Measurements from ENCODE around the gene ABCA1. TPM values are rescaled to one million over a fixed set of nuclear protein-coding genes. Genes with fewer than 3 reads are reported as not detected.

The ABCA1 gene
- total and polyA plus RNA-seq, 2 of the 13 experiments (the other 11 are each of a cell fraction or from before 2014, with no cell fraction given), result 26.8 to 63.8 TPM

- TF ChIP-seq, protein P1, sequence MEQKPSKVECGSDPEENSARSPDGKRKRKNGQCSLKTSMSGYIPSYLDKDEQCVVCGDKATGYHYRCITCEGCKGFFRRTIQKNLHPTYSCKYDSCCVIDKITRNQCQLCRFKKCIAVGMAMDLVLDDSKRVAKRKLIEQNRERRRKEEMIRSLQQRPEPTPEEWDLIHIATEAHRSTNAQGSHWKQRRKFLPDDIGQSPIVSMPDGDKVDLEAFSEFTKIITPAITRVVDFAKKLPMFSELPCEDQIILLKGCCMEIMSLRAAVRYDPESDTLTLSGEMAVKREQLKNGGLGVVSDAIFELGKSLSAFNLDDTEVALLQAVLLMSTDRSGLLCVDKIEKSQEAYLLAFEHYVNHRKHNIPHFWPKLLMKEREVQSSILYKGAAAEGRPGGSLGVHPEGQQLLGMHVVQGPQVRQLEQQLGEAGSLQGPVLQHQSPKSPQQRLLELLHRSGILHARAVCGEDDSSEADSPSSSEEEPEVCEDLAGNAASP (CRISPR knock-in tag; IDR thresholded peaks at IDR 0.05; ENCODE audit: borderline replicate concordance), result no peak
- TF ChIP-seq ZFP90 (CRISPR knock-in tag; IDR thresholded peaks at IDR 0.05; ENCODE audit: borderline replicate concordance) (peak; percentile 68; the same call in 1 of the 2 replicates), SETDB1 (CRISPR knock-in tag; IDR thresholded peaks at IDR 0.05; ENCODE audit: borderline replicate concordance) (no peak), NFAT5 (CRISPR knock-in tag; IDR thresholded peaks at IDR 0.05) (no peak), SPEN (CRISPR knock-in tag; IDR thresholded peaks at IDR 0.05; ENCODE audit: low read depth) (peak; percentile 48; the same call in 1 of the 2 replicates), ZNF546 (CRISPR knock-in tag; conservative IDR thresholded peaks at IDR 0.05) (no peak), HMGA1 (CRISPR knock-in tag; conservative IDR thresholded peaks at IDR 0.05) (no peak), ZNF781 (CRISPR knock-in tag; IDR thresholded peaks at IDR 0.05; ENCODE audit: borderline replicate concordance, not compliant biosample characterization) (no peak)
- TF ChIP-seq, protein P2, sequence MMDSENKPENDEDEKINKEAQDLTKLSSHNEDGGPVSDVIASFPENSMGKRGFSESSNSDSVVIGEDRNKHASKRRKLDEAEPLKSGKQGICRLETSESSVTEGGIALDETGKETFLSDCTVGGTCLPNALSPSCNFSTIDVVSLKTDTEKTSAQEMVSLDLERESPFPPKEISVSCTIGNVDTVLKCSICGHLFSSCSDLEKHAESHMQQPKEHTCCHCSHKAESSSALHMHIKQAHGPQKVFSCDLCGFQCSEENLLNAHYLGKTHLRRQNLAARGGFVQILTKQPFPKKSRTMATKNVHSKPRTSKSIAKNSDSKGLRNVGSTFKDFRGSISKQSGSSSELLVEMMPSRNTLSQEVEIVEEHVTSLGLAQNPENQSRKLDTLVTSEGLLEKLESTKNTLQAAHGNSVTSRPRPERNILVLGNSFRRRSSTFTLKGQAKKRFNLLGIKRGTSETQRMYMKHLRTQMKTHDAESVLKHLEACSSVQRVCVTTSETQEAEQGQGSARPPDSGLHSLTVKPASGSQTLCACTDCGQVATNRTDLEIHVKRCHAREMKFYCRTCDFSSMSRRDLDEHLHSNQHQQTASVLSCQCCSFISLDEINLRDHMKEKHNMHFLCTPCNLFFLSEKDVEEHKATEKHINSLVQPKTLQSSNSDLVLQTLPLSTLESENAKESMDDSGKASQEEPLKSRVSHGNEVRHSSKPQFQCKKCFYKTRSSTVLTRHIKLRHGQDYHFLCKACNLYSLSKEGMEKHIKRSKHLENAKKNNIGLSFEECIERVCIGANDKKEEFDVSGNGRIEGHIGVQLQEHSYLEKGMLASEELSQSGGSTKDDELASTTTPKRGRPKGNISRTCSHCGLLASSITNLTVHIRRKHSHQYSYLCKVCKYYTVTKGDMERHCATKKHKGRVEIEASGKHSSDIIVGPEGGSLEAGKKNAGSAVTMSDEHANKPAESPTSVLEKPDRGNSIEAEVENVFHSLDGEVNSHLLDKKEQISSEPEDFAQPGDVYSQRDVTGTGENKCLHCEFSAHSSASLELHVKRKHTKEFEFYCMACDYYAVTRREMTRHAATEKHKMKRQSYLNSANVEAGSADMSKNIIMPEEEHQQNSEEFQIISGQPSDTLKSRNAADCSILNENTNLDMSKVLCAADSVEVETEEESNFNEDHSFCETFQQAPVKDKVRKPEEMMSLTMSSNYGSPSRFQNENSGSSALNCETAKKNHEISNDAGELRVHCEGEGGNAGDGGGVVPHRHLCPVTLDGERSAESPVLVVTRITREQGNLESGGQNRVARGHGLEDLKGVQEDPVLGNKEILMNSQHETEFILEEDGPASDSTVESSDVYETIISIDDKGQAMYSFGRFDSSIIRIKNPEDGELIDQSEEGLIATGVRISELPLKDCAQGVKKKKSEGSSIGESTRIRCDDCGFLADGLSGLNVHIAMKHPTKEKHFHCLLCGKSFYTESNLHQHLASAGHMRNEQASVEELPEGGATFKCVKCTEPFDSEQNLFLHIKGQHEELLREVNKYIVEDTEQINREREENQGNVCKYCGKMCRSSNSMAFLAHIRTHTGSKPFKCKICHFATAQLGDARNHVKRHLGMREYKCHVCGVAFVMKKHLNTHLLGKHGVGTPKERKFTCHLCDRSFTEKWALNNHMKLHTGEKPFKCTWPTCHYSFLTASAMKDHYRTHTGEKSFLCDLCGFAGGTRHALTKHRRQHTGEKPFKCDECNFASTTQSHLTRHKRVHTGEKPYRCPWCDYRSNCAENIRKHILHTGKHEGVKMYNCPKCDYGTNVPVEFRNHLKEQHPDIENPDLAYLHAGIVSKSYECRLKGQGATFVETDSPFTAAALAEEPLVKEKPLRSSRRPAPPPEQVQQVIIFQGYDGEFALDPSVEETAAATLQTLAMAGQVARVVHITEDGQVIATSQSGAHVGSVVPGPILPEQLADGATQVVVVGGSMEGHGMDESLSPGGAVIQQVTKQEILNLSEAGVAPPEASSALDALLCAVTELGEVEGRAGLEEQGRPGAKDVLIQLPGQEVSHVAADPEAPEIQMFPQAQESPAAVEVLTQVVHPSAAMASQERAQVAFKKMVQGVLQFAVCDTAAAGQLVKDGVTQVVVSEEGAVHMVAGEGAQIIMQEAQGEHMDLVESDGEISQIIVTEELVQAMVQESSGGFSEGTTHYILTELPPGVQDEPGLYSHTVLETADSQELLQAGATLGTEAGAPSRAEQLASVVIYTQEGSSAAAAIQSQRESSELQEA (CRISPR knock-in tag; IDR thresholded peaks at IDR 0.05; ENCODE audit: not compliant biosample characterization), result peak; percentile 68
Observed at GRCh38 chr9:104968025-104968982, 40.3 kb upstream of the ABCA1 start (continued).
